Ascending aorta (tissue), 2 donors: ENCODE data around the gene PPP2CA. TPM values are rescaled to one million over a fixed set of nuclear protein-coding genes. Genes with fewer than 3 reads are reported as not detected.

Experiments used
- DNase-seq, 2 donors: peaks; one replicate each; pipeline ENCODE4 v3.0.0-alpha.2; 2019; ENCODE audit warnings: low spot score in 2 of 2
- H3K27ac ChIP-seq, 2 donors: fragments of 200-600 bp; sonication (generic); one replicate each; pipeline ENCODE4 v1.5.1; 2016 to 2017; ENCODE audit warnings: mild to moderate bottlenecking in 1 of 2
- H3K27me3 ChIP-seq: fragments of 200-600 bp; sonication (generic); one replicate; pipeline ENCODE4 v1.5.1; 2017
- H3K36me3 ChIP-seq, 2 donors: fragments of 200-600 bp; sonication (generic); one replicate each; pipeline ENCODE4 v1.5.1; 2016
- H3K4me1 ChIP-seq, 2 donors: fragments of 200-600 bp; sonication (generic); one replicate each; pipeline ENCODE4 v1.5.1; 2016 to 2017; ENCODE audit warnings: mild to moderate bottlenecking in 1 of 2
- H3K4me3 ChIP-seq, 2 donors: fragments of 200-600 bp; sonication (generic); one replicate each; pipeline ENCODE4 v1.5.1; 2016 to 2017; ENCODE audit warnings: mild to moderate bottlenecking in 1 of 2
- H3K9me3 ChIP-seq, 2 donors: fragments of 200-600 bp; sonication (generic); one replicate each; pipeline ENCODE4 v1.5.1; 2016
- CTCF ChIP-seq, 3 experiments: fragments of 200-600 bp in 2 of 3; fragments of 450-650 bp in 1 of 3; sonication (generic) in 2 of 3; IDR thresholded peaks; one replicate each; pipeline ENCODE4 v1.5.1; 2016 to 2019; ENCODE audit warnings: antibody characterized with exemption in 3 of 3, mild to moderate bottlenecking in 1 of 3, moderate library complexity in 1 of 3
- intact Hi-C: fragments of 100-400 bp; cut with DNase I; formaldehyde crosslinking; loops from one replicate; pipeline ENCODE4 v1.15.1; 2023
- total RNA-seq: library from RNA; depleted of rRNA; stranded (reverse); fragments of >200 nt; gene quantifications from one replicate; pipeline ENCODE4 v1.1.0, GENCODE V29; 2016

PPP2CA gene
- total RNA-seq, 1 donor from 2014 or later, result 26.2 TPM

DNA sequence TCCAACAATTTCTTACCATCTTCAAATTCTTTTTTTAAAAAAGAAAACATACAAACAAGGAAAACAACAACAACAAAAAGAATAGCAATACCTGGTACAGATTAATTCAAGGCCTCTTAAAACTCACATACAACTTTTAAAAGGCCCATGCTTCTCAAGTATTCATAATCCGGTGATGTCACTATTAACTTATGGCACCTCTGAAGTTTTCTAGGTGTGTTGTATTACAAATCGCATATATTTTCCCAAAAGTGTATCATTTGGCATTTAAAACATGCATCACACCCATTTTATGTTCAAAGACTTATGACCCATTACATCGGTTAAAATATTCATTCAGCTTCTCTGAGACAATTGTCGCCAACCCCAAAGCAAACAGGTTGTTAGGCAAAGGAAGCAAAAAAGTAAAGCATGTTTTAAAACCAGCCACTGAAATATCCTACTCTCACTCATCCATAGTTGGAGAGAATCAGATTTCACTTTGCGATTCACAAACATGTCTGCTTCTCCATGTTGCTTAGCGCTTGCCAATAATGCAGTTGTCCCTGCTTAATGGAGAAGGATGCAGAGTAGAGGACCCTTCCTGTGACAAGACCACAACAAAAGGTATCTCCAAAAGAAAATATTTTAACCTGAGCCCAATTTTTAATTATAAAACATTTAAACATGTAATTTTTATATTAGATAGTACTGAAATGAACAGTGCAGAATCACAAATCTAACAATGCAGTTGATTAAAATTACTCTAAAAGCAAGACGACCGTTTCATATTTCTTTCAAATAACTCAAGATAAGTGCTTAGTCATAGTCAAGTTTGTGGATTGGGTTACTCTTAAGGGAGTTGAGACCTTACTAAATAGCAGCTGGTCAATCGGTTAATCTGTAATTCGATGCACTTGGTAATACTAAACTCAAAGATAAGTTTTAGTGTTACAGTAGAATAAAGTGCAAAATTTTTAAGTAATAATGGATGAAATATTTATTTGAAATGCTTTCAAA lies 50.7 kb downstream of the PPP2CA start:
- no peak for TF ChIP-seq CTCF (IDR thresholded peaks at IDR 0.05)
- peaks cover 2 to 28% of the 10 kb centered on the region in 2 donors for H3K4me1 ChIP-seq
- peak overlapping the region; percentile 95 to 99 for H3K27ac ChIP-seq
- DNase-seq, result no peak
- no peaks in the 10 kb centered on the region for H3K27me3 ChIP-seq
- intact Hi-C loops, result no loop called here
- H3K36me3 ChIP-seq, result peaks cover 26 to 34% of the 10 kb centered on the region in 2 donors
- no peaks in the 10 kb centered on the region for H3K9me3 ChIP-seq
- H3K4me3 ChIP-seq, result peak overlapping the region; percentile 83 to 94

- H3K27me3 ChIP-seq, result no peaks in the 10 kb centered on the region
- intact Hi-C loops, result no loop called here
- no peak overlapping the region for H3K27ac ChIP-seq
- H3K4me1 ChIP-seq, result peaks cover 2 to 21% of the 10 kb centered on the region in 2 donors
- TF ChIP-seq CTCF (IDR thresholded peaks at IDR 0.05), result no peak
- peaks cover 50 to 55% of the 10 kb centered on the region in 2 donors for H3K36me3 ChIP-seq
- H3K9me3 ChIP-seq, result no peaks in the 10 kb centered on the region
- no peak overlapping the region for H3K4me3 ChIP-seq
- DNase-seq, result no peak
These were observed 53.9 kb downstream of the PPP2CA start for GRCh38 chr5:134171972-134172371.

DNA sequence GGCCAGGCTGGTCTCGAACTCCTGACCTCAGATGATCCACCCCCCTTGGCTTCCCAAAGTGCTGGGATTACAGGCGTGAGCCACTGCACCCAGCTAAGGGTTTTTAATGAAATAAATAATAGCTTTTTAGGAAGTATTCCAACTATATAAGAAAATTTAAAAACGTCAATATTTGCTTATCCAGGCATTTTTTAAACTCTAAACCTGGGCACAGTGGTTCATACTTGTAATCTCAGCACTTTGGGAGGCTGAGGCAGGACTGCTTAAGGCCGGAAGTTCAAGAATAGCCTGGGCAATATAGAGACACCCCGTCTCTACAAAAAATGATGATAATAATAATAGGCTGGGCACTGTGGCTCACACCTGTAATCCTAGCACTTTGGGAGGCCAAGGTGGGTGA lies 63.3 kb downstream of the PPP2CA start:
- DNase-seq, result no peak
- Histone ChIP-seq H3K27me3 (no peaks in the 10 kb centered on the region), H3K4me1 (no peaks in the 10 kb centered on the region), H3K9me3 (no peaks in the 10 kb centered on the region), H3K4me3 (no peak overlapping the region), H3K36me3 (peaks cover 67 to 80% of the 10 kb centered on the region in 2 donors), H3K27ac (no peak overlapping the region)
- intact Hi-C loops, result no loop called here
- no peak for TF ChIP-seq CTCF (IDR thresholded peaks at IDR 0.05)

DNA sequence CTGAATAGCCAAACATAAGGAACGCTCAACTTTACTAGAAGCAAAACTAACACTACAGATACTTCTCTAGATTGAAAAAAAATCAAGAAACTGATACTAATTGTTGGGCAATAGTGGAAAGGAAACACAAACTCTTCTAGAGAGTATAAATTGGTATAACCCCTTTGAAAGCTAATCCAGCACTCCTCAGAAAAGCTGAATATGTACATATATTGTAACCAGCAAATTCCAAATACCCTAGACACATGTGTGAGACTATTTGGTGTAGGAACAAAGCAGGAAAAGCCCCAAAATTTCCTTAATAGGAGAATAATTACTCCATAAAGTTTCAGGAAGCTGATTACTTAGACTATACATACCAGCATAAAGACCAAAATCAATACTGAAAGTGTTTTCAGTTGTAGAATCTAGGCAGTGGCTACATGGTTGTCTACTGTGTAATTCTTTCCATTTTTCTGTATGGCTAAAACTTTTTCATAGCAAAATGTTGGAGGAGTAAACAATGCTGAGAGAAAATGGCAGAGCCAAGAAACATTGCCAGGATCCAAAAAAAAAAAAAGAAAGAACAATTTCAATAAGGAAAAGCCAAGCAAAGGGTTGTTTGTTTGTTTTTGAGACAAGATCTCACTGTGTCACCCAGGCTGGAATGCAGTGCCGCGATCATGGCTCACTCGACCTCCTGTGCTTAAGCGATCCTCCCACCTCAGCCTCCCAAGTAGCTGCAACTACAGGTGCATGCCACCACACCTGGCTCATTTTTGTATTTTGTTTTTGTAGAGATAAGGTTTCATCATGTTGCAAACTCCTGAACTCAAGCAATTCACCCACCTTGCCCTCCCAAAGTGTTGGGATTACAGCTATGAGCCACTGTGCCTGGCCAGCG lies 64.1 kb downstream of the PPP2CA start:
- intact Hi-C loops, result no loop called here
- Histone ChIP-seq H3K9me3 (no peaks in the 10 kb centered on the region), H3K4me1 (no peaks in the 10 kb centered on the region), H3K36me3 (peaks cover 67 to 77% of the 10 kb centered on the region in 2 donors), H3K27me3 (no peaks in the 10 kb centered on the region), H3K4me3 (no peak overlapping the region), H3K27ac (no peak overlapping the region)
- DNase-seq, result no peak
- no peak for TF ChIP-seq CTCF (IDR thresholded peaks at IDR 0.05)

GRCh38 chr5:134153657-134154056 lies 72.2 kb downstream of the PPP2CA start:
- intact Hi-C loops, result no loop called here
- H3K36me3 ChIP-seq, result peaks cover 69 to 83% of the 10 kb centered on the region in 2 donors
- H3K4me1 ChIP-seq, result no peaks in the 10 kb centered on the region
- no peaks in the 10 kb centered on the region for H3K27me3 ChIP-seq
- no peak overlapping the region for H3K4me3 ChIP-seq
- H3K9me3 ChIP-seq, result no peaks in the 10 kb centered on the region
- no peak for DNase-seq
- no peak for TF ChIP-seq CTCF (IDR thresholded peaks at IDR 0.05)
- H3K27ac ChIP-seq, result no peak overlapping the region
